Left ventricle myocardium superior (tissue), 1 donor: ENCODE results near the gene PPP2R5C. TPM values are rescaled to one million over a fixed set of nuclear protein-coding genes. Genes with fewer than 3 reads are reported as not detected.
"Not testable (repeated sequence)": the region's sequence is repeated elsewhere in the genome, so short reads cannot be mapped to it uniquely, and the experiment has no call there.

ENCODE experiments used
- ATAC-seq: fragments of 200-7000 bp; cut with Tn5 transposase; one replicate; pipeline ENCODE4 v1.9.1; 2020; ENCODE audit warnings: mild to moderate bottlenecking, moderate library complexity
- DNase-seq: peaks from one replicate; pipeline ENCODE4 v3.0.0-alpha.2; 2020
- intact Hi-C: fragments of 100-400 bp; cut with micrococcal nuclease; formaldehyde crosslinking; loops from one replicate; pipeline ENCODE4 v1.11.0; 2022
- total RNA-seq: library from RNA; stranded (reverse); fragmentation: NEBNext Ultra II Directional; extraction: Animal tissue kit (Norgen Biotek cat#: 25700); gene quantifications from one replicate; pipeline ENCODE4 v1.2.1, GENCODE V29; 2021
- donor health status: DM: no; HTN: yes; CAD: no; lungs with severe emphysema.

The PPP2R5C gene
- total RNA-seq, 1 donor from 2014 or later, result 211 TPM

- intact Hi-C loops, result no loop called here
- ATAC-seq, result no peak
- no peak for DNase-seq
These were observed 35.1 kb upstream of the PPP2R5C start for GRCh38 chr14:101726295-101726953.

- ATAC-seq (no peak), DNase-seq (no peak)
- intact Hi-C loops, result no loop called here
These were observed 34.6 kb upstream of the PPP2R5C start for GRCh38 chr14:101726954-101727302.

GRCh38 chr14:101727611-101728366 lies 33.7 kb upstream of the PPP2R5C start:
- intact Hi-C loops, result no loop called here
- DNase-seq, result no peak
- ATAC-seq, result no peak

- intact Hi-C loops, result no loop called here
- DNase-seq (no peak), ATAC-seq (no peak)
These were observed 33.2 kb upstream of the PPP2R5C start for GRCh38 chr14:101728367-101728742.

- intact Hi-C loops, result no loop called here
- DNase-seq (no peak), ATAC-seq (no peak)
These were observed 32.1 kb upstream of the PPP2R5C start for GRCh38 chr14:101729382-101729781.

GRCh38 chr14:101730157-101730556 lies 31.4 kb upstream of the PPP2R5C start:
- intact Hi-C loops, ATAC-seq, DNase-seq: not testable (repeated sequence)

GRCh38 chr14:101730626-101731186 lies 30.8 kb upstream of the PPP2R5C start:
- ATAC-seq, result no peak

GRCh38 chr14:101731187-101732080 lies 30.1 kb upstream of the PPP2R5C start:
- no peak for DNase-seq
- intact Hi-C loops, result no loop called here
- peak; percentile 74 for ATAC-seq

More at GRCh38 chr14:101730626-101731186, 30.8 kb upstream of the PPP2R5C start:
- no peak for DNase-seq
- intact Hi-C loops, result no loop called here

- ATAC-seq, result no peak
These were observed 29.4 kb upstream of the PPP2R5C start for GRCh38 chr14:101732118-101732517.

GRCh38 chr14:101733211-101733610 lies 28.3 kb upstream of the PPP2R5C start:
- intact Hi-C loops, result no loop called here
- no peak for ATAC-seq

More at GRCh38 chr14:101732118-101732517, 29.4 kb upstream of the PPP2R5C start:
- intact Hi-C loops, result no loop called here
- no peak for DNase-seq

GRCh38 chr14:101734246-101734847 lies 27.2 kb upstream of the PPP2R5C start:
- ATAC-seq, result no peak
- DNase-seq, result no peak
- intact Hi-C loops, result no loop called here

More at GRCh38 chr14:101733211-101733610, 28.3 kb upstream of the PPP2R5C start:
- no peak for DNase-seq

GRCh38 chr14:101735453-101735852 lies 26.1 kb upstream of the PPP2R5C start:
- intact Hi-C loops, result no loop called here

GRCh38 chr14:101736071-101736470 lies 25.4 kb upstream of the PPP2R5C start:
- intact Hi-C loops, result no loop called here
- DNase-seq, result no peak
- no peak for ATAC-seq

More at GRCh38 chr14:101735453-101735852, 26.1 kb upstream of the PPP2R5C start:
- no peak for DNase-seq
- no peak for ATAC-seq

GRCh38 chr14:101736585-101736984 lies 24.9 kb upstream of the PPP2R5C start:
- no peak for ATAC-seq
- intact Hi-C loops, result no loop called here

GRCh38 chr14:101737414-101738339 lies 23.8 kb upstream of the PPP2R5C start:
- intact Hi-C loops, result no loop called here
- ATAC-seq (no peak), DNase-seq (no peak)

More at GRCh38 chr14:101736585-101736984, 24.9 kb upstream of the PPP2R5C start:
- DNase-seq, result no peak

GRCh38 chr14:101738703-101739320 lies 22.7 kb upstream of the PPP2R5C start:
- no peak for ATAC-seq
- no peak for DNase-seq
- intact Hi-C loops, result no loop called here

- no peak for DNase-seq
- no peak for ATAC-seq
- intact Hi-C loops, result no loop called here
These were observed 21.9 kb upstream of the PPP2R5C start for GRCh38 chr14:101739446-101740141.
